SJSA1 (cell line): ENCODE measurements around the gene SIX2. TPM values are rescaled to one million over a fixed set of nuclear protein-coding genes. Genes with fewer than 3 reads are reported as not detected.

Source experiments
- DNase-seq, 2 experiments: peaks; one replicate each; pipeline ENCODE4 v3.0.0-alpha.2; 2015 to 2020; ENCODE audit warnings: low spot score in 2 of 2, low read depth in 1 of 2
- H3K27ac ChIP-seq: fragments of 250-450 bp; sonication (Bioruptor Pico); 2 replicates; pipeline ENCODE4 v1.5.1; 2020; ENCODE audit warnings: mild to moderate bottlenecking, moderate library complexity
- H3K27me3 ChIP-seq: fragments of 250-450 bp; sonication (Bioruptor Pico); replicated peaks from 2 replicates; pipeline ENCODE4 v1.5.1; 2020; ENCODE audit warnings: mild to moderate bottlenecking, moderate library complexity
- H3K36me3 ChIP-seq: fragments of 250-450 bp; sonication (Bioruptor Pico); 2 replicates; pipeline ENCODE4 v1.5.1; 2020; ENCODE audit warnings: mild to moderate bottlenecking
- H3K4me1 ChIP-seq: fragments of 250-450 bp; sonication (Bioruptor Pico); replicated peaks from 2 replicates; pipeline ENCODE4 v1.6.1; 2021; ENCODE audit warnings: mild to moderate bottlenecking
- H3K4me3 ChIP-seq: fragments of 250-450 bp; sonication (Bioruptor Pico); 2 replicates; pipeline ENCODE4 v1.5.1; 2020; ENCODE audit warnings: mild to moderate bottlenecking
- H3K9me3 ChIP-seq: fragments of 250-450 bp; sonication (Bioruptor Pico); replicated peaks from 2 replicates; pipeline ENCODE4 v1.5.1; 2020; ENCODE audit warnings: mild to moderate bottlenecking
- total RNA-seq: library from RNA; depleted of rRNA; stranded (reverse); fragments of >200 nt; shearing (Covaris generic); gene quantifications from 2 replicates; pipeline ENCODE4 v1.2.3, GENCODE V29; 2014

Gene SIX2
- total RNA-seq, 1 experiment from 2014 or later, result 3.6 TPM

DNA sequence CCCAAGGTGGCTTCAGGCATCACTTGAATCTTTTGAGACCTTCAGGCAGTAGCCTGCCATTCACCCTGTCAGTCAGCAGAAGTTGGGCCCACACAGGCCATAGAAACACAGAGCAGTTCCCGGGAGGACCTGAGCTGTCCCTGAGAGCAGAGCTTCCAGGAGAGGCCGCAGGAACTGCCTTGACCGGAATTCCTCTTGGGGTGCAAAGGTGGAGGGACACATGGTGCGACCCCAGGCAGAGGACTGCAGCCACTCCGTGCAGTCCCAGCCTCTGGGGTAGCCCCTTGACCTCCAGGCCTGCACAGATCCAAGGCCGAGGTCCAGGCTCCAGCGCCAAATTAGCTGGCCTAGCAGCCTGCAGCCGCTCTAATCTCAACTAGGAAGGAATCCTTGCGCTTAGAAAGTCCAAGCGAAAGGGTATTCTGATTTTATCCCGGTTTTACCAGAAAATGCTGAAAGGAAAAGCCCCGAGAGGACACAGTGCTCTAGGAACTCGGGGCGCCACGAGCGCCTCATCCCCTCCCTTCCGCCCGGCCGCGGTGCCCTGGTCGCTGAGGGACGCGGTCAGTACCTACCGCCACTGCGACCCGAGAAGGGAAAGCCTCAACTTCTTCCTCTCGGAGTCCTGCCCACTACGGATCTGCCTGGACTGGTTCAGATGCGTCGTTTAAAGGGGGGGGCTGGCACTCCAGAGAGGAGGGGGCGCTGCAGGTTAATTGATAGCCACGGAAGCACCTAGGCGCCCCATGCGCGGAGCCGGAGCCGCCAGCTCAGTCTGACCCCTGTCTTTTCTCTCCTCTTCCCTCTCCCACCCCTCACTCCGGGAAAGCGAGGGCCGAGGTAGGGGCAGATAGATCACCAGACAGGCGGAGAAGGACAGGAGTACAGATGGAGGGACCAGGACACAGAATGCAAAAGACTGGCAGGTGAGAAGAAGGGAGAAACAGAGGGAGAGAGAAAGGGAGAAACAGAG, 5.4 kb downstream of the SIX2 start:
- Histone ChIP-seq H3K27me3 (no peaks in the 10 kb centered on the region), H3K4me1 (peaks cover 8% of the 10 kb centered on the region), H3K36me3 (no peaks in the 10 kb centered on the region), H3K9me3 (peaks cover 4% of the 10 kb centered on the region; the same call in 1 of the 2 replicates), H3K4me3 (no peak overlapping the region), H3K27ac (no peak overlapping the region)
- DNase-seq, result no peak

DNA sequence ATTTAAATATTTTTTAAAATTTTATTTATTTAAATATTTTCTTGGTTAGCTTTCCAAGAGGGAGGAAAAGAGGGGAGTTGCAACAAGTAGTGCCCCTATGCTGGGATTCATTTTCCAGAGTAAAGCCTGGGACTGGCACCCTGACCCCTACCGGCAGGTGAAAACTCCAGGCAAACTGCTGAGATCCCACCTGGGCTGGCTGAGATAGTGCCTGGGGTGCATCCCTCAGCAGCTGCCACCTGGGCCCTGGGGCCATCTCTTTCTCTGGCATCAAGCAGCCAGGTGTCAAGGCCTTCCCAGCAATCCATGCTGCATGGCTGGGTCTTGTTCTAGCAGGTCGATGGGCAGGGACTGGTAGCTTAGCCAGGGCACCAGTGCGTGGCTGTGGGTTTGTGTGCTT, 6.6 kb downstream of the SIX2 start:
- no peaks in the 10 kb centered on the region for H3K9me3 ChIP-seq
- DNase-seq, result no peak
- no peaks in the 10 kb centered on the region for H3K36me3 ChIP-seq
- no peak overlapping the region for H3K4me3 ChIP-seq
- no peaks in the 10 kb centered on the region for H3K4me1 ChIP-seq
- H3K27me3 ChIP-seq, result no peaks in the 10 kb centered on the region
- H3K27ac ChIP-seq, result no peak overlapping the region

DNA sequence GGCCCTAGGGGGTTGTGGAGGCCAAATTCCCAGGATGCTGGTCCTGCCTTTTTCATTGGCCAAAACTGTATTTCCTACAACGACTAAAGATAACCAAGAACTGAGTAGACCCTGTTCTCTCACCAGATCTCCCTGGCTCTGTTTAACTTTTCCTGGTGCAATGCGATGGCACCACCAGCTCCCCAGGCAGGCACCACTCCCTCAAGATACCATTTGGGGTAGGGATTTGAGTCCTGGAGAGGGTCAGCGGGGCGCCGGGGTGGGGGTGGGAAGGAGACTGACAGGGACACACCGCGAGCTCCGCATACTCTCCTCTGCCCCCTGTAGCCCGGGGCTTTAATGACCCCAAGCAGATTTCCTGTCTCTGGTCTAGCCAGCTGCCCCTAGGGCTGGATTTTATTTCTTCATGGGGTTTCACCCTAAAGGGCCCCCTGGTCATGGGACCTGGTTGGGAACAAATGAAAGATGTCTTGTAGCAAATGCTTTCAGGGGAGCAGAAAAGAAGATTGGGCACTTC, 7.3 kb downstream of the SIX2 start:
- Histone ChIP-seq H3K27me3 (no peaks in the 10 kb centered on the region), H3K9me3 (no peaks in the 10 kb centered on the region), H3K36me3 (no peaks in the 10 kb centered on the region), H3K4me1 (no peaks in the 10 kb centered on the region), H3K27ac (no peak overlapping the region), H3K4me3 (no peak overlapping the region)
- DNase-seq, result no peak

DNA sequence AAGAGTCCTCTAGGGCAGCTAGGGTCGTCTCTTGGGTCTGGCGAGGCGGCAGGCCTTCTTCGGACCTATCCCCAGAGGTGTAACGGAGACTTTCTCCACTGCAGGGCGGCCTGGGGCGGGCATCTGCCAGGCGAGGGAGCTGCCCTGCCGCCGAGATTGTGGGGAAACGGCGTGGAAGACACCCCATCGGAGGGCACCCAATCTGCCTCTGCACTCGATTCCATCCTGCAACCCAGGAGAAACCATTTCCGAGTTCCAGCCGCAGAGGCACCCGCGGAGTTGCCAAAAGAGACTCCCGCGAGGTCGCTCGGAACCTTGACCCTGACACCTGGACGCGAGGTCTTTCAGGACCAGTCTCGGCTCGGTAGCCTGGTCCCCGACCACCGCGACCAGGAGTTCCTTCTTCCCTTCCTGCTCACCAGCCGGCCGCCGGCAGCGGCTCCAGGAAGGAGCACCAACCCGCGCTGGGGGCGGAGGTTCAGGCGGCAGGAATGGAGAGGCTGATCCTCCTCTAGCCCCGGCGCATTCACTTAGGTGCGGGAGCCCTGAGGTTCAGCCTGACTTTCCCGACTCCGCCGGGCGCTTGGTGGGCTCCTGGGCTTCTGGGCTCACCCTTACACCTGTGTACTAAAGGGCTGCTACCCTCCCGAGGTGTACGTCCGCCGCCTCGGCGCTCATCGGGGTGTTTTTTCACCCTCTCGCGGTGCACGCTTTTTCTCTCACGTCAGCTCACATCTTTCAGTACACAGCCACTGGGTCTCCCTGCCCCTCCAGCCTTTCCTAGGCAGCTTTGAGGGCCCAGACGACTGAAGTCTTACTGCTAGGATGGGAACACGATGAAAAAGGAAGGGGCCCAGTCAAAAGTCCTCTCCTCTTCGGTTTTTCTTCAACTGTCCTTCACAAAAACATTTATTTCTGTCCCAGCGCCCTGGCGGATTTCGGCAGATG, 8.1 kb downstream of the SIX2 start:
- Histone ChIP-seq H3K36me3 (no peaks in the 10 kb centered on the region), H3K27ac (no peak overlapping the region), H3K27me3 (no peaks in the 10 kb centered on the region), H3K4me3 (no peak overlapping the region), H3K4me1 (no peaks in the 10 kb centered on the region), H3K9me3 (no peaks in the 10 kb centered on the region)
- no peak for DNase-seq

DNA sequence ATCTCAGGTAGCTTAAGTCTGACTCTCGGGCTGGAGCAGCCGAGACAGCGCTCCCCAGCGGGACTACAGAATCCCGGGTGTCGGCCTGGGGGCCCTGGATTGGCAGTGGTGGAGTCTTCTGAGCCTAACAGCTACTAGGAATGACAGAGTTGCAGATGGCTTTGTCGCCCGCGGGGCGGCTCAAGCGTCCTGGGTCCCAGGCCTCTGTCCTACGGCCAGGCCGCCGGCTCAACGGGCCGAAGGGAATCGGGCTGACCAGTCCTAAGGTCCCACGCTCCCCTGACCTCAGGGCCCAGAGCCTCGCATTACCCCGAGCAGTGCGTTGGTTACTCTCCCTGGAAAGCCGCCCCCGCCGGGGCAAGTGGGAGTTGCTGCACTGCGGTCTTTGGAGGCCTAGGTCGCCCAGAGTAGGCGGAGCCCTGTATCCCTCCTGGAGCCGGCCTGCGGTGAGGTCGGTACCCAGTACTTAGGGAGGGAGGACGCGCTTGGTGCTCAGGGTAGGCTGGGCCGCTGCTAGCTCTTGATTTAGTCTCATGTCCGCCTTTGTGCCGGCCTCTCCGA, 8.8 kb downstream of the SIX2 start:
- Histone ChIP-seq H3K36me3 (no peaks in the 10 kb centered on the region), H3K9me3 (no peaks in the 10 kb centered on the region), H3K4me3 (no peak overlapping the region), H3K27ac (no peak overlapping the region), H3K4me1 (no peaks in the 10 kb centered on the region), H3K27me3 (no peaks in the 10 kb centered on the region)
- no peak for DNase-seq

DNA sequence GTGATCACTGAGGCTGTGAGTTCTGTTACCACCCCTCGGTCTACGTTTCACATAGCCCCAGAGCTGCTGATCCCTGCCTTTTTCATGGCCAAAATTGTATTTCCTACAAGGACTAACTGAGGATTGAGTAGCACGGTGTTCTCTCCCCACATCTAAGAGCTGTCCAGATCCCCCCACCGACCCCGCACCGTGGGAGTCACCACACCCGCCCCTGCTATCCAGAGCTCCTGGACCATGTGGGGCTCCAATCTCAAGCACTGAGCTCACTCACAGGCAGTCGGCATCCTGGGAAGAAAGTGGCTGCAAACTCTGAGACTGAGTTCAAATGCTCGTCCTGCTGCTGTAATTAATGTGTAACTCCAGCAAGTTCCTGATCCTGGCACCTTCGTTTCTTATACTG, 9.7 kb downstream of the SIX2 start:
- Histone ChIP-seq H3K4me3 (no peak overlapping the region), H3K4me1 (no peaks in the 10 kb centered on the region), H3K9me3 (no peaks in the 10 kb centered on the region), H3K36me3 (no peaks in the 10 kb centered on the region), H3K27me3 (no peaks in the 10 kb centered on the region), H3K27ac (no peak overlapping the region)
- no peak for DNase-seq

DNA sequence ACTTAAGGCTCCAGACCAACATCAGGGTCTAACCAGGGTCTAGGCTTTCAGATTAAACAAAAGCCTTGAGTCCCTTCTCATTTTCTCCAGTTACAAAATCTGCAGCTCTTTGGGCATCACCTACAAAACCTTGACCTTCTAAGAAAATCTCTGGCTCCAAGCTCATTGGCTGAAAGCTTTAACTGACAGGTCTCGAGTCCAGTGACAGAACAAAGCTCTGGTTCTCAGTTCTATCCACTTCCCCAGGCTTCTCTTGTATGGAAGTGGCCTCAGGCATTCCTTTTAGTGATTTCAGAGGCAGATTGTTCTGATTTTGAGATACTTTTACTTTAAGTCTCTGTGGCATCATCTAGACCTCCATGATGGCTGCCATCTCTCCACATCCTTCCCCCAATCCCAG, 11.3 kb downstream of the SIX2 start:
- Histone ChIP-seq H3K4me1 (no peaks in the 10 kb centered on the region), H3K27me3 (peaks cover 4% of the 10 kb centered on the region; the same call in 1 of the 2 replicates)
- no peak for DNase-seq

DNA sequence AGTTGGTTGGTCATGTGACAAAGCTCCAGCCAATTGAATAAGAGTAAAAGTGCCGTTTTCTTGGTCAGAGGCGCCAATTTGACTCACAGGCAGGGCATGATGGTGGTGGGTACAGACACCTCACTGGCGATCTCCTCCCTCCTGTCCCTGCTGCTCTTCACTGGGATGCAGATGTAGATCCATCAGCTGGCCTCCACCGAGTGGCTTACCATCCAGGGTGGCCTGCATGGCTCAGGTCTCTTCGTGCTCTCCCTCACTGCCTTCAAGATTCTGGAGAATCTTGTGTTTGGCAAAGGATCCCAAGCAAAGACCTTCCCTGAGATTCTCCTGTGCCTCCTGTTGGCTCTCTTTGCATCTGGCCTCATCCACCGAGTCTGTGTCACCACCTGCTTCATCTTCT, 12.9 kb downstream of the SIX2 start:
- Histone ChIP-seq H3K9me3 (no peaks in the 10 kb centered on the region), H3K4me1 (no peaks in the 10 kb centered on the region), H3K36me3 (no peaks in the 10 kb centered on the region), H3K4me3 (no peak overlapping the region), H3K27ac (no peak overlapping the region), H3K27me3 (peaks cover 4% of the 10 kb centered on the region; the same call in 1 of the 2 replicates)
- DNase-seq, result no peak

More for the DNA sequence above, 11.3 kb downstream of the SIX2 start:
- H3K27ac ChIP-seq, result no peak overlapping the region
- no peaks in the 10 kb centered on the region for H3K36me3 ChIP-seq
- no peaks in the 10 kb centered on the region for H3K9me3 ChIP-seq
- H3K4me3 ChIP-seq, result no peak overlapping the region

DNA sequence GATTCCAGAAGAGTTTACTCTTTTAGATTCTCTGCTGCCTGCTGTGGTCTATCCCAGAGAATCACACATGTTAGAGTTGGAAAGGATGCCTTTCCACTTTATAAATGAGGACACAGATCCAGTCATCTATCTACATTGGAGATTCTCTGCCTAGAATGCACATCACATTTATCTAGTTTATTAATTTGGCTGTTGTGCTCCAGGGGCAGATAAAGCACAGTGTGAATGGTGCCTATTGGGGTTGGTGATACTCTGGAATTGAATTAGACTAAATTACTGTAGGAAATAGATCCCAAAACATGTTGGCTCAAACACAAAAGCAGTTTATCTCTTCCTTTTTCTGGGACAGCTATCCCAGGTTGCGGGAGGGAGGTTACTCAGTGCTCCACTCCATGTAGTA, 14.9 kb downstream of the SIX2 start:
- DNase-seq, result no peak
- no peaks in the 10 kb centered on the region for H3K36me3 ChIP-seq
- peaks cover 4% of the 10 kb centered on the region; the same call in 1 of the 2 replicates for H3K27me3 ChIP-seq

DNA sequence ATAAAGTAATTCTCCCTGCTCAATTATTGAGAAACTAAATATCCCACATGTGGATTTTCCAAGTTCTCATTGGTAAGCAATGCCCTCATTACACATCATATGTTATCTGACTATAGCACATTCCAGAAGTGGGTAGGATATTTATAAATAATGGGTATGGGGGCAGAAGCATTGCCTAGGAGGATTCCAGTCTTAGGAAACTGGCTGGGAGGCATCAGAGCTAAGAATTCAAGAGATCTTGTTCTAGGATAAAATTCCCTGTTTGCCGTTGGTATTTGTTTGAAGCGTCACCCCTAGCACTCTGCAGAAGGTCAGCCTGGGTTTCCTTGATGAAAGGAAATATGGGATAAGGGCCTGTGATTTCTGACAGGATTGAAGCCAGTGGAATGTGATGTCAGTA, 20.1 kb downstream of the SIX2 start:
- Histone ChIP-seq H3K36me3 (no peaks in the 10 kb centered on the region), H3K27me3 (peaks cover 4% of the 10 kb centered on the region; the same call in 1 of the 2 replicates), H3K4me1 (peaks cover 14% of the 10 kb centered on the region), H3K9me3 (no peaks in the 10 kb centered on the region), H3K27ac (no peak overlapping the region; the same call in 1 of the 2 replicates), H3K4me3 (no peak overlapping the region)
- DNase-seq, result no peak

More for the DNA sequence above, 14.9 kb downstream of the SIX2 start:
- no peak overlapping the region for H3K27ac ChIP-seq
- peaks cover 10% of the 10 kb centered on the region for H3K4me1 ChIP-seq
- H3K9me3 ChIP-seq, result no peaks in the 10 kb centered on the region
- no peak overlapping the region for H3K4me3 ChIP-seq

DNA sequence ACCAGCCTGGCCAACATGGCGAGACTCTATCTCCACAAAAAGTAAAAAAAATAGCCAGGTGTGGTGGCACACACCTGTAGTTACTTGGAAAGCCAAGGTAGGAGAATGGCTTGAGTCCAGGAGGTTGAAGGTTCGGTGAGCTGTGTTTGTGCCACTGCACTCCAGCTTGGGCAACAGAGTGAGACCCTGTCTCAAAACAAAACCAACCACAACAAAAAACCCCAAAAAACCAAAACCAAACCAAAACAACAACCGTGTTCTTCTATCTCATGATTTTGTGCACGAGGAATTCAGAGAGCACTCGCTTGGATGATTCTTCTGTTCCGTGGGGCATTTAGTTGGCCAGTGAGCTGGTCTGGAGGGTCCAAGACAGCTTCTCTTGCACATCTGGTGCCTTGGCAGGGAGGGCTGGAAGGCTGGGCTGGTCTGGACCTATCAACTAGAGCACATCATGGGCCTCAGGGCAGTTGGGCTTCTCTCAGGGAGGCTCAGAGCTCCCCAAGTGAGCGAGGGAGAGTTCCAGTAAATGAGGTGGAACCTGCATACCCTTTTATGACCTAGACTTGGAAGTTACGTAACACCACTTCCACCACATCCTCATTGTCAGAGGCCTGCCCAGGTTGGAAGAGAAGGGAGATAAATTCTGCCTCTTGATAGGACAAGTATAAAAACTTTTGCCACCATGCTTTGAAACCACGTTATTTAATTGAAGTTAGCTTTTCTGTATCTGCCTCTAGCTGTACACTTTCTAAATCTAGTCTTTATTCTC, 25.2 kb downstream of the SIX2 start:
- Histone ChIP-seq H3K27ac (no peak overlapping the region), H3K4me1 (peaks cover under 1% of the 10 kb centered on the region; the same call in 1 of the 2 replicates), H3K4me3 (no peak overlapping the region), H3K27me3 (no peaks in the 10 kb centered on the region), H3K9me3 (no peaks in the 10 kb centered on the region), H3K36me3 (no peaks in the 10 kb centered on the region)
- no peak for DNase-seq

DNA sequence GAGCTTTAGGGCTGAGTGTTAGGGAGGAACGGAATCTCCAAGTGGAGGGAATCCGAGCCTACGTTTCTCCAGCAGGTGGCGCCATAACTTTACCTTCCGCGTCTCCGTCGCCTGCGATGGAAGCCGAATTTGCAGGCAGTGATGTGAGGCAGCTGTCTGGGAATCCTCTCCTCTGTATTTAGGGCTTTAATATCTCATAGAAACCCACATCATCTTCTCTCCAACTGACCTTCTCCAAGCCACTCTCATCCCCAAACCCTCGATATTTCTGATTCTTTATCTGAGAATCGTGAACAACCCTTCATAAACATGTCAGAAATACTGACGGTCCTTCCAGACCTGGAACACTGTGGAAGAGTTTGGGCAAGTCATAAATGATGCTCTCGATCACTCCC, 27.5 kb downstream of the SIX2 start:
- Histone ChIP-seq H3K27me3 (no peaks in the 10 kb centered on the region), H3K27ac (no peak overlapping the region), H3K4me1 (no peaks in the 10 kb centered on the region; the same call in 1 of the 2 replicates), H3K9me3 (no peaks in the 10 kb centered on the region), H3K36me3 (no peaks in the 10 kb centered on the region), H3K4me3 (no peak overlapping the region)
- DNase-seq, result peak; percentile 57 to 73
